Effector CD4-positive, alpha-beta T cell (primary cell): Measurements from ENCODE around the gene HTR2B.
"Not testable (repeated sequence)": the region's sequence is repeated elsewhere in the genome, so short reads cannot be mapped to it uniquely, and the experiment has no call there.

Experiments
- DNase-seq: peaks from one replicate; pipeline ENCODE4 v3.0.0-alpha.2; 2020

Gene HTR2B

DNA sequence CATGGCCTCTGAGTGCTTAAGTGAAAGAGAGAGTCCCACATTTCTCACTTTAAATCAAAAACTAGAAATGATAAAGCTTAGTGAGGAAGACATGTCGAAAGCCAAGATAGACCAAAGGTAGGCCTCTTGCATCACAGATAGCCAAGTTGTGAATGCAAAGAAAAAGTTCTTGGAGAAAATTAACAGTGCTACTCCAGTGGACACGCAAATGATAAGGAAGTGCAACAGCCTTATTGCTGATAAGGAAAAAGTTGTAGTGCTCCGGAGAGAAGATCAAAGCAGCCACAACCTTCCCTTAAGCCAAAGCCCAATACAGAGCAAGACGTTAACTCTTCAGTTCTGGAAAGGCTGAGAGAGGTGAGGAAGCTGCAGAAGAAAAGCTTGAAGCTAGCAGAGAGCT lies 36.1 kb downstream of the HTR2B start:
- no peak for DNase-seq

DNA sequence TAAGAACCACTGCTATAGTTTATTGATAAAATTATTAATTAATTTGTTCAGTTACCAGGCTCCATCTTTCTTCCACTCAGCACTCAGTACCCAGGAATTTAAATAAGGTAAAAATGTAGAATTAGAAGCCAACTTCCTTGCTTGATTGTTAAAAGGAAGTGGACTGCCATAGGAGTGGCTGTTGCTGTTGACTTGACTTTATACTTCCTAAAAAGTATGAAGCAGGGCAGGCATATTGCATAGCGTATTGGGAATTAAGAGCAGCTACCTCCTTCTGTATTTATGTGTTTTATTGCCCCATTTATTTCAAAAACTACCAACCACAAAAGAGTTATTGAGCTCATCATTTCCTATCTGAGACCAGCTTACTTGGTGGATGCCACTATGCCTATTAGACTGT lies 40.3 kb downstream of the HTR2B start:
- no peak for DNase-seq

DNA sequence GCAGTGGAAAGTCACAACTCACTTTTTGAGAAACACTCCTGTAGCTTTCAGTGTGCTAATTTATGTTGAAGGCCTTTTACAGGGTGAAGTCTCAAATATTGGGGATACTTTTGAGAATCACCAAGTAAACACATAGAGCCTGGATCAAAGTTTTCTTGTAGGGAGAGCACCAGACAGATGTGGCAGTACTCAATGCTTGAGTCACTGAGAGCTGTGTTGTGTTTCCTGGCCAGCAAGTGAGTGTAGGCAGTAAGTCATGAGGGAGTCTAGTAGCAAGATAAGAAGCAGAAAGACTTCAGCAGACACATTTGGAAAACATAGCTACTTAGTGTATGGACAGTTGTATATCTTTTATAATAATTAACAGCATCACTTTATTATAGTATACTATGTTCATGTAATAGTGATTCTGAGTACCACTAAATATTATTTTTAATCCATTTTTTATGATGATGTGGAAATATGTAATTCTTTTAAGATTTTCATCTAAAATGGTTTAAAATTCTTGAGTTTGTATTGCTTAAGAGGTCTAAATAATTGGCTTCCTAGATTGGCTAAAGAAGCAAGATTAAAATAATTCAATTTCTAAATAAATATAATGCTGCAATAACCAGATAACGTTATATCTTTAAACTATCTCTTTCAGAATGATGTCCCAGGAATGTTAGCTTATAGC lies 55.3 kb downstream of the HTR2B start:
- no peak for DNase-seq

DNA sequence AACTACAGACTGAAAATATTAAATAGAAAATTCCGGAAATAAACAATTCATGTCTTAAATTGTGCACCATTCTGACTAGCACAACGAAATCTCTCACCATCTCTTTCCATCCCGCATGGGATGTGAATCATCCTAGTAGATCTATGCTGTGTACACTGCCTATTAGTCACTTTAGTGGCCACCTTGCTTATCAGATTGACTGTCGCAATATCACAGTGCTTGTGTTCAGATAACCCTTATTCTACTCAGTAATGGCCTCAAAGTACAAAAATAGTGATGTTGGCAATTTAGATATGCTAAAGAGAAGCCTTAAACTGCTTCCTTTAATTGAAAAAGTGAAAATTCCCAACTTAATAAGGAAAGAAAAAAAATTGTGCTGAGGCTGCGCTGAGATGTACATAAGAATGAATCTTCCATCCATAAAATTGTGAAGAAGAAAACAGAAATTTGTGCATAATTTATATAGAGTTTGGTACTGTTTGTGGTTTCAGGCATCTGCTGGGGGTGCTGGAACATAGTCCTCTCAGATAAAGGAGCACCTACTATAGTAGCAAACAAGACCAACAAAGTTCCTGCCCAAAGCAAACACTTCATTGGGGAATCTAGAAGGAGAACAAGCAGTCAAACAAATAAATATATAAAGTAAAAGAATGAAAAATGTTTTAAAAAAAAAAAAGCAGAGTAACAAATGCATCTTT lies 56.2 kb downstream of the HTR2B start:
- no peak for DNase-seq

DNA sequence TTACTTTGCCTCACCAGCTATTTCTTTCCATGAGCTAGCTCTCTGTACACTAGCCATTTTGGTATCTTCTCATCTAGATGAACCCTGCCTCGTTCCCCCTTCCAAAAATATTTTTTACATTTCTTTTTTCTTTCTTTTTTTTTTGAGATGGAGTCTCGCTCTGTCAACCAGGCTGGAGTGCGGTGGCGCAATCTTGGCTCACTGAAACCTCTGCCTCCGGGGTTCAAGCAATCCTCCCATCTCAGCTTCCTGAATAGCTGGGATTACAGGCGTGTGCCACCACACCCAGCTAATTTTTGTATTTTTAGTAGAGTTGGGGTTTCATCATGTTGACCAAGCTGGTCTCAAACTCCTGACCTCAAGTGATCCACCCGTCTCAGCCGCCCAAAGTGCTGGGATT lies 57.3 kb downstream of the HTR2B start:
- not testable (repeated sequence) for DNase-seq

DNA sequence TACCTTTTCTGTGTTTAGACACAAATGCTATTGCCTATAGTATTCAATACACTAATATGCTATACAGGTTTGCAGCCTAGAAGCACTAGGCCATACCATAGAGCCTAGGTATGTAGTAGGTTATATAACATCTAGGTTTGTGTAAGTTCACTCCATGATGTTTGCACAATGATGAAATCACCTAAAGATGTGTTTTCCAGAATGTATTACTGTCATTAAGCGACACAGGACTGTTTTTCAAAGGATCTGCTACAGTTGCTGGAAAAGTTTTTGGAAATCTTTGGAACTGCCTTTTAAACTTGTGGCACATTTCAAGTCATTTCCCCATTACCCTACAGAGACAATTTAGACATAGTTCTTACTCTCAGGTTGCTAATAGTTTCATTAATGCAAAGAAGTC lies 58.9 kb downstream of the HTR2B start:
- no peak for DNase-seq

DNA sequence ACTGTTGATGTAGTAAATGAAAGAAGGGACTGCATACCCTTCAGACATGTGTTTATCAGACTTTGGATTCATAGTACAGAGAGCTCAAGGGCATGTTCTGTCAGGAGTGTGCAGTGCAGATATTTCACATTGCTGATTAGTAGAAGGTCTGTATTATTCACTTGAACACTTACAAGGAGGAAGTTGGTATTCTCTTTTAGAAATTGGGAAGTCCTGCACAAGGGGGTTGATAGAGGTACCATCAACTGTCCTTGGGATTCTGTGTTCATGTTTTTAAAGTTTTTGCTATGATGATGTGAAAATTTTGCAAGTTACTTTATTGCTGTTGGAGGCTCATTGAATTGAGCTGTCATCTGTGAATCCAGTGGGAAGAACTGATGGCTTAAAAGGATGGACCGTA lies 61.5 kb downstream of the HTR2B start:
- no peak for DNase-seq

DNA sequence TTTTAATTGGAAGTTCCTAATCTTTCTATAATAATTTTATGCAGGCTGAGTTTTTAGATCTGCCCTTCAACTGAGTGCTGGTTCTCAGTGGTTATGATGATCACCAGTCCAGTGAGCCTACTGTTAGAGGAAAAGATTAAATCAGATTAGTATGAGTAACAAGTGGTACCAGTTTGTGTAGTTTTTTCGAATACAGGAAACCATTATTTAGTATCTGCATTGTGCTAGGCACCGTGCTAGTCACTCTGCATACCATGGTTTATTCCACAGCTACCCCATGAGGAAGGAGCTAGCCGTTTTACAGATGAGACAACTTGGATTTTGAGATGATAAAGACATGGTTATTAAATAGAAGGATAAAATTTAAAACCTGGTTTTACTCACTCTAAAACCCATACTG lies 62.1 kb downstream of the HTR2B start:
- DNase-seq, result no peak

DNA sequence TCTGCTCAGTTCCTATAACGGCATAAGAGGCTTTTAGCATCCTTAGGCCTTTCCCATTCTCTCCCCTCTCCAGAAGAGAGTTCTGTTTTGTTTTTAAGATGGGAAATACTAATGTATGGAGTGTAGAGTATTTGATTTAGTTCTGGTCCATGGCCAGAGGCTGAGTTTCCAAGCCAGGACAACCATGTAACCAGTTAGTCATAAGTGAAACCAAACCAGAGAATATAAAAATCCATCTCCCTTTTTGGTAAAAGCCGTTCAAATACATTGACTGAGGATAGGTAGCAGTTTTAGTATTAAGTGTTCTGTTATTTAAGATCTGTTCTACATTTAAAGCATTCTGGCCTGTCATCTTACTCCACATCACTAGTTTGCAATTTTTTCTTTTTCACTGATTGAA lies 65.1 kb downstream of the HTR2B start:
- no peak for DNase-seq

DNA sequence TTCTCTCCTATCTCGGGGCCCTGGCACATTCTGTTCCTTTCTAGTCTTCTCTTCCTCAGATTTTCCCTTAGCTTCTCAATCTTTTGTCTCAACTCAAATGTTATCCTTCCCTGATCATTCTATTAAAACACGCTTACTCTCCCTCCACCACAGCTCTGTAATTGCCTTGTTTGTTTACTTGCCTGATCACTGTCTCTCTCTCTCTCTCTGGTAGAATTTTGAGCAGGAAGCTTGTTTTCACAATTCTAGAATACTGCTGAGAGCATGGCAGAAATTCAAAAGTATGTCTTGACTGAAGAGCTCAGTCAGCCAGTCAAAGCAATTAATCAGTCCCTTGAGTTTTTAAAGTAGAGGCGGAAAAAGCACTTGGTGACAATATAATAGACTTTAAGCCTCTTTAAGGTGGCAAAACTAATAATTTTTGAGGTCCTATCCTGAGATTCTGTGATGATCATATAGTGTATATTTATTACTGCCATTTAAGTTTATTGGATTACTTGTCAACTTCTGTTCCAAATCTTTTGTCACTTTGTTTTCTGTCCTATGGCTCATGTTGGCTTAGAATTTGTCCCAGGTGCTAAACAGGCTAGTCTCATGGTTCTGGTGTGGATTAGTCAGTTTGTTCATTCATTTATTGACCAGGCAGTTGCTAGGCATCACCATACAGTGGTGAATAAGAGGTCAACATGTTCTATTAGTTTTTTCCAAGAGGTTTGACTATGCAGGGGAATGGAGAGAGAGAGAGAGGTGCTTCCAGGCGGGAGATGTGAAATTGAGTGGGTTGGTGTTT lies 65.9 kb downstream of the HTR2B start:
- DNase-seq, result no peak
